ENCODE results near the gene PPY.
"Not testable (repeated sequence)": the region's sequence is repeated elsewhere in the genome, so short reads cannot be mapped to it uniquely, and the experiment has no call there.

The PPY gene

DNA sequence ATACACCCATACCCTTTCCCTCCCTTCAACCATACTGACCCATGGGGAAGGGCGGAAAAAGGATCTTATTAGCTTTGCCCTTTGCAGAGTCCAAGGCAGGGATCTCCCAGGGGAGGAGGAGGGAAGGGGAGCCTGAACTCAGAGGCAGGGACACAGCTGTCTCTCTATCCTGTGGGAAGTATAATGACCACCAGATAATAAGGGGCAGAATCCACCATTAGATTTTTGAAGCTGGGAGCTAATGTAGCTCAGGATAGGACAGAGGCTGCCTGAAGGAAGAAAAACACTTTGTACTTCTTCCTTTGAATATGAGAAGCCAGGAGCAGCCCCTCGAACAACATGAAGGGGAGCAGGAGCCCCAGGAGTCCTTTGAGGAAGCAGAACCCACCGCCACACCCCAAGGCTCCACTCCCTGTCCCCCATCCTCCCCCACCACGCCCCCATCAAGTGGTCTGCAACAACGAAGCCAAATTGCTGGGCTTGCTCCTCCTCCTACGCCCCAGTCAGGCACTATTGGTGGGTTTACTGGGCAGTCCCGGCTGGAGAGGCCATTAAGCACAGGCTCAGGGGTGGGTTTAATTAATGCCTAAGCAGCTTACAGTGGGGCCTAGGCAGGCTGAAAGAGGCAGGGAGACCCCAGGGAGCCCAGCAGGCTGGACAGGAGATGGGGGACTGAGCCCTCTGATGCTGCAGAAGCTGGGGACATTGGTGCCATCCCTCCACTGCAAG lies 40.3 kb downstream of the PPY start:
- no peak for FAIRE-seq

GRCh38 chr17:43900858-43901754 lies 41.2 kb downstream of the PPY start:
- FAIRE-seq = no peak

GRCh38 chr17:43900183-43900857 lies 42.0 kb downstream of the PPY start:
- FAIRE-seq = no peak

DNA sequence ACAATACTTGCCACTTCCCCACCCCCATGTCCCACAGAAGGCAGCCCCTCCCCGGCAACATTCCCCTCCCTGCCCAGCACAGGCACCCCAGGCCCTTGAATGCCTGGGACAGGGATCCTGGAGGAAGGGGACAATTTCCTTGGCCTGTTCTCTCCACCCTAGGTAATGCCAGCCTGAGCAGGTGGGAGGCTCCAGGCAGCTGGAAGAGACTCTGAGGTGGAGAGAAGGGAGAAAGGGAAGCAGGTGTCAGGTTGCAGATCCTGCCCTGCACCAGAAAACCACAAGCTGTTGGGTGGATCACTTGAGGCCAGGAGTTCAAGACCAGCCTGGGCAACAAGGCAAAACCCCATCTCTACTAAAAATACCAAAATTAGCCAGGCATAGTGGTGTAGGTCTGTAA lies 43.8 kb downstream of the PPY start:
- no peak for FAIRE-seq

GRCh38 chr17:43897831-43898230 lies 44.4 kb downstream of the PPY start:
- no peak for FAIRE-seq

- FAIRE-seq = not testable (repeated sequence)
Measured at GRCh38 chr17:43894494-43894893, 47.8 kb downstream of the PPY start.

GRCh38 chr17:43892647-43892952 lies 49.7 kb downstream of the PPY start:
- FAIRE-seq = no peak

- FAIRE-seq = no peak
Measured at GRCh38 chr17:43891851-43892646, 50.2 kb downstream of the PPY start.

Measured in colon (tissue), 2 donors.